OCI-LY7 (cell line): ENCODE data around the gene LZTS3. TPM values are rescaled to one million over a fixed set of nuclear protein-coding genes. Genes with fewer than 3 reads are reported as not detected.

Experiments
- BruUV-seq: library from RNA; stranded (reverse); fragments of 400-500 nt; replicated peaks from 2 replicates; lab custom pipeline; 2021; lab: Mats Ljungman, UMichigan
- CTCF ChIA-PET: fragments of 300-600 bp; sonication (Branson Sonifier 250); formaldehyde crosslinking; loops from one replicate; lab custom pipeline; 2022; ENCODE audit warnings: antibody characterized with exemption; ENCODE audit not compliant: unreplicated experiment; lab: Charles Lee
- POLR2A ChIA-PET: fragments of 300-600 bp; sonication (Branson Sonifier 250); formaldehyde crosslinking; loops from one replicate; lab custom pipeline; 2022; ENCODE audit warnings: antibody characterized with exemption; lab: Charles Lee
- DNase-seq: peaks from one replicate; pipeline ENCODE4 v3.0.0-alpha.2; 2015; ENCODE audit warnings: low spot score
- H2AFZ ChIP-seq: fragments of 200-600 bp; sonication (generic), shearing (Covaris generic); 2 replicates; pipeline ENCODE4 v1.6.1; 2014; ENCODE audit warnings: mild to moderate bottlenecking, antibody characterized with exemption, low read length, moderate library complexity
- H3K27ac ChIP-seq: fragments of 200-600 bp; sonication (generic); 2 replicates; pipeline ENCODE4 v1.5.1; 2014; ENCODE audit warnings: mixed run types, low read depth, mild to moderate bottlenecking, moderate library complexity, low read length, inconsistent platforms; ENCODE audit not compliant: poor library complexity, severe bottlenecking
- H3K36me3 ChIP-seq: fragments of 200-600 bp; sonication (generic); 2 replicates; pipeline ENCODE4 v1.6.1; 2014; ENCODE audit warnings: mild to moderate bottlenecking, antibody characterized with exemption, low read length, moderate library complexity, mixed read lengths; ENCODE audit not compliant: insufficient read depth
- H3K4me1 ChIP-seq: fragments of 200-600 bp; sonication (generic); 2 replicates; pipeline ENCODE4 v1.5.1; 2014; ENCODE audit warnings: mild to moderate bottlenecking, low read length; ENCODE audit not compliant: insufficient read depth, poor library complexity, severe bottlenecking
- H3K4me2 ChIP-seq: fragments of 200-600 bp; sonication (generic); 2 replicates; pipeline ENCODE4 v1.6.1; 2014; ENCODE audit warnings: mild to moderate bottlenecking, low read length
- H3K4me3 ChIP-seq: fragments of 200-600 bp; sonication (generic); 2 replicates; pipeline ENCODE4 v1.5.1; 2014; ENCODE audit warnings: mild to moderate bottlenecking, low read depth, low read length; ENCODE audit not compliant: poor library complexity, severe bottlenecking
- H3K79me2 ChIP-seq: fragments of 200-600 bp; sonication (generic); 2 replicates; pipeline ENCODE4 v1.6.1; 2016; ENCODE audit warnings: low read depth, mild to moderate bottlenecking, low read length, moderate library complexity, mixed read lengths; ENCODE audit not compliant: insufficient read depth
- H3K9me2 ChIP-seq: fragments of 200-600 bp; sonication (generic); 2 replicates; pipeline ENCODE4 v1.6.1; 2016; ENCODE audit warnings: mild to moderate bottlenecking, low read length, mixed read lengths; ENCODE audit not compliant: insufficient read depth
- H3K9me3 ChIP-seq: fragments of 200-600 bp; sonication (generic); 2 replicates; pipeline ENCODE4 v1.6.1; 2014; ENCODE audit warnings: mild to moderate bottlenecking, mixed run types, low read length, mixed read lengths
- H4K20me1 ChIP-seq: fragments of 200-600 bp; sonication (generic); 2 replicates; pipeline ENCODE4 v1.6.1; 2014; ENCODE audit warnings: mild to moderate bottlenecking, antibody characterized with exemption, low read length, moderate library complexity, mixed read lengths; ENCODE audit not compliant: insufficient read depth
- EZH2phosphoT487 ChIP-seq: fragments of 200-600 bp; sonication (generic); IDR thresholded peaks from 2 replicates; pipeline ENCODE4 v1.6.1; 2018; ENCODE audit warnings: low read depth, borderline replicate concordance, mild to moderate bottlenecking, mixed run types, antibody characterized with exemption, low read length, moderate library complexity, mixed read lengths
- intact Hi-C: fragments of 100-400 bp; cut with micrococcal nuclease; formaldehyde crosslinking; loops from one replicate; pipeline ENCODE4 v1.10.0; 2022; ENCODE audit not compliant: unreplicated experiment
- total RNA-seq, 2 experiments: library from RNA; depleted of rRNA in 1 of 2; stranded (reverse); fragments of >200 nt in 1 of 2; shearing (Covaris generic) in 1 of 2; gene quantifications; 2 replicates each; pipeline ENCODE4 v1.2.3, GENCODE V29; 2014 to 2022
- TF ChIP-seq, protein P1 (sequence below): fragments of 200-600 bp; sonication (generic); conservative IDR thresholded peaks from 2 replicates; pipeline ENCODE4 v1.5.1; 2014; ENCODE audit warnings: mild to moderate bottlenecking, antibody characterized with exemption, low read length, moderate library complexity, mixed read lengths

Gene LZTS3
- total RNA-seq, 2 experiments from 2014 or later: 4.7 to 5.0 TPM

DNA sequence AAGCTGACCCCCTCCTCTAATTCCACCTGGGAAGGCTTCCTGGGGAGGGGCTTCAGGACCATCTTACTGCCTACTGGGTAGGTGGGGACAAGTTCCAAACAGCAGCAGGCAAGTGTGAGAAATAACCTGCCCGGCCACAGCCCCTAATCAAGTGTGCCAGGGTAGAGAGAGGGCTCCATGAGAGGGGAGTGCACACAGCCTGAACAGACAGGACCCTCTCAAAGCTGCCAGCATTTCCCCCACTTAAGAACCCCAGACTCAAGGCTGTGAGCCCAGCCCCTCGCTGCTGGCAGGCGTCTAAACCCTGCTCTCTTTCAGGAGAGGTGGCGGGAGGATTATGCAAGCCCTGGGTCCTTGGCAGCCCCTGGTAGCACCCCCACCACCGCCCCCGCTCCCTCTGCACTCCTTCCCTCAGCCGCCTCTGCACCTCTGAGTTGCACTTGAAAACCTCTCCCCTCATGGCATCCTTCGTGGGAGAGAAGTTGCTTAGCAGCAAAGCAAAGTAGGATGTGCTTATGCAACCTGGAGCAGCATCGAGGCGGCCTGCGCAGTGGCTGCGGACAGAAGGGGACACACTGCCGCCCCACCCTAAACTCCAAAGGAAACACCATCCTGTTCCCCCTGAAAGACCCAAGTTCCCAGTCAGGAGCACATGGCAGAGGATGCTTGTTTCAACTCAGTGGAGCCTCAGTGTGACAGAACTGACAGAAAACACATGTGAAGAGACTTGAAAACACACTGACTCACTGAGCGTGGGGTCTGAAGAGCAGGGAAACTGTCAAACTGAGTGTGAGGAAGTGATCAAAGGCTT is 20.7 kb upstream of the LZTS3 start:
- Histone ChIP-seq H3K79me2 (no peaks in the 10 kb centered on the region), H3K9me2 (no peaks in the 10 kb centered on the region), H4K20me1 (no peaks in the 10 kb centered on the region), H3K4me3 (no peak overlapping the region), H3K9me3 (no peaks in the 10 kb centered on the region), H2AFZ (no peak overlapping the region), H3K27ac (no peak overlapping the region), H3K36me3 (peaks cover 69% of the 10 kb centered on the region), H3K4me1 (no peaks in the 10 kb centered on the region), H3K4me2 (no peak overlapping the region)
- CTCF ChIA-PET: no interaction called here
- POLR2A ChIA-PET: no interaction called here
- DNase-seq: no peak
- no TSS peak for BruUV-seq
- no peak for TF ChIP-seq EZH2phosphoT487
- TF ChIP-seq, protein P1, sequence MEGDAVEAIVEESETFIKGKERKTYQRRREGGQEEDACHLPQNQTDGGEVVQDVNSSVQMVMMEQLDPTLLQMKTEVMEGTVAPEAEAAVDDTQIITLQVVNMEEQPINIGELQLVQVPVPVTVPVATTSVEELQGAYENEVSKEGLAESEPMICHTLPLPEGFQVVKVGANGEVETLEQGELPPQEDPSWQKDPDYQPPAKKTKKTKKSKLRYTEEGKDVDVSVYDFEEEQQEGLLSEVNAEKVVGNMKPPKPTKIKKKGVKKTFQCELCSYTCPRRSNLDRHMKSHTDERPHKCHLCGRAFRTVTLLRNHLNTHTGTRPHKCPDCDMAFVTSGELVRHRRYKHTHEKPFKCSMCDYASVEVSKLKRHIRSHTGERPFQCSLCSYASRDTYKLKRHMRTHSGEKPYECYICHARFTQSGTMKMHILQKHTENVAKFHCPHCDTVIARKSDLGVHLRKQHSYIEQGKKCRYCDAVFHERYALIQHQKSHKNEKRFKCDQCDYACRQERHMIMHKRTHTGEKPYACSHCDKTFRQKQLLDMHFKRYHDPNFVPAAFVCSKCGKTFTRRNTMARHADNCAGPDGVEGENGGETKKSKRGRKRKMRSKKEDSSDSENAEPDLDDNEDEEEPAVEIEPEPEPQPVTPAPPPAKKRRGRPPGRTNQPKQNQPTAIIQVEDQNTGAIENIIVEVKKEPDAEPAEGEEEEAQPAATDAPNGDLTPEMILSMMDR: no peak
- intact Hi-C loops: no loop called here

DNA sequence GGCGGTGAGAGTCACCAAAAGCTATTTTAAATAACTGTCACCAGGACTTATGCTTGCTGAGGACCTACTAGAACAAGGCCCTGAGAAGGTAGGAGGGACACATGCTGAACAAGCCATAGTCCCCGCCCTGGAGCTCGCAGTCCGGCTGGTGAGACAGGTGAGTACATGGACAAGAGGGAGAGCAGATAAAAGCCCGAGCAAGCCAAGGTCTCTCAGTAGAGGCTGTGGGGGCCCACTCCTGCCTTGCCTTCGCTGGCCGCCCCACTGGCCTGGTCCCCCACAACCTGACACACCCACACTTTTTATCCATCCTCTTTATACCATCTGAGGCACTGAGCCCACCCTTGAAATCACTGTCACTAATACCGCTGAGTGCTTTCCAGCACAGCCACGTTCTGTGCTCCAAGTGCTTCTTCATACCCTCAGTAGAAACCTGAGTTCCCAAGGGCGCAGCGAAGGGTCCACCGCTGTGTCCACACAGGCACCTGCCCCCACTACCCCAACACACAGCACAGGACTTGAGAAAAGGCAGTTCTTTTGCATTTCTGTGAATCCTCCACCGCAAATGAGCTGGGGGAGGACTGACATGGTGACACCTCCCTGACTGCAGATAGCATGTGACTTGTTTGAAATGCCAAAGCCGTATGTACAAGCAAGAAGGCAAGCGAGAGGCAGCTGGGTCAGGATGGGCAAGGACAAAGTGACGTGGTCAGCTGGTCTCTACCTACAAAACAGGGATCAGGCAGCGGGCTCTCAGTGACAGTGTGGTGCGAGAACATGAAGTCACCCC is 19.1 kb upstream of the LZTS3 start:
- intact Hi-C loops: no loop called here
- DNase-seq: no peak
- no peaks in the 10 kb centered on the region for H3K9me2 ChIP-seq
- H3K4me1 ChIP-seq: no peaks in the 10 kb centered on the region
- H3K9me3 ChIP-seq: no peaks in the 10 kb centered on the region
- ChIA-PET CTCF (no interaction called here), POLR2A (interaction anchor here (0.6 kb wide), 1 partner anchor 53 kb away, joined by 5 read pairs; no protein-coding TSS in a partner anchor)
- no peak overlapping the region for H2AFZ ChIP-seq
- no peaks in the 10 kb centered on the region for H4K20me1 ChIP-seq
- no peak overlapping the region for H3K4me2 ChIP-seq
- H3K27ac ChIP-seq: no peak overlapping the region
- H3K36me3 ChIP-seq: peaks cover 62% of the 10 kb centered on the region
- BruUV-seq: no TSS peak
- no peaks in the 10 kb centered on the region for H3K79me2 ChIP-seq
- no peak overlapping the region for H3K4me3 ChIP-seq
- TF ChIP-seq, protein P1: no peak
- no peak for TF ChIP-seq EZH2phosphoT487
